GM19455 (cell line): Measurements from ENCODE around the gene ARHGEF38.
A peak's percentile ranks its signal among the peaks of the same experiment; 100 is the strongest.

Experiments
- ATAC-seq: cut with Tn5 transposase; IDR thresholded peaks from one replicate; pipeline ENCODE4 v1.9.1; 2021; ENCODE audit not compliant: unreplicated experiment

The ARHGEF38 gene, protein sequence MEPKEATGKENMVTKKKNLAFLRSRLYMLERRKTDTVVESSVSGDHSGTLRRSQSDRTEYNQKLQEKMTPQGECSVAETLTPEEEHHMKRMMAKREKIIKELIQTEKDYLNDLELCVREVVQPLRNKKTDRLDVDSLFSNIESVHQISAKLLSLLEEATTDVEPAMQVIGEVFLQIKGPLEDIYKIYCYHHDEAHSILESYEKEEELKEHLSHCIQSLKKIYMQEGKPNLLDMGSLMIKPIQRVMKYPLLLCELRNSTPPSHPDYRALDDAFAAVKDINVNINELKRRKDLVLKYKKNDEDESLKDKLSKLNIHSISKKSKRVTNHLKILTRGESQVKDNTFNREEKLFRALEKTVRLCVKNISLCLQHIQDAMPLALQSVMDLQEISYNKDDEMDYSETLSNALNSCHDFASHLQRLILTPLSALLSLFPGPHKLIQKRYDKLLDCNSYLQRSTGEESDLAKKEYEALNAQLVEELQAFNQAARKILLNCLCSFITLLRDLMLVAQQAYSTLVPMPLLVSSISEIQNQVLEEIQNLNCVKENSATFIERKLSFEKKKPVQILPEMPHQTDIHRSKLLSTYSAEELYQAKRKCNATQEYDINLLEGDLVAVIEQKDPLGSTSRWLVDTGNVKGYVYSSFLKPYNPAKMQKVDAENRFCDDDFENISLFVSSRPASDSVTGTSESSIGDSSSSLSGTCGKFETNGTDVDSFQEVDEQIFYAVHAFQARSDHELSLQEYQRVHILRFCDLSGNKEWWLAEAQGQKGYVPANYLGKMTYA

DNA sequence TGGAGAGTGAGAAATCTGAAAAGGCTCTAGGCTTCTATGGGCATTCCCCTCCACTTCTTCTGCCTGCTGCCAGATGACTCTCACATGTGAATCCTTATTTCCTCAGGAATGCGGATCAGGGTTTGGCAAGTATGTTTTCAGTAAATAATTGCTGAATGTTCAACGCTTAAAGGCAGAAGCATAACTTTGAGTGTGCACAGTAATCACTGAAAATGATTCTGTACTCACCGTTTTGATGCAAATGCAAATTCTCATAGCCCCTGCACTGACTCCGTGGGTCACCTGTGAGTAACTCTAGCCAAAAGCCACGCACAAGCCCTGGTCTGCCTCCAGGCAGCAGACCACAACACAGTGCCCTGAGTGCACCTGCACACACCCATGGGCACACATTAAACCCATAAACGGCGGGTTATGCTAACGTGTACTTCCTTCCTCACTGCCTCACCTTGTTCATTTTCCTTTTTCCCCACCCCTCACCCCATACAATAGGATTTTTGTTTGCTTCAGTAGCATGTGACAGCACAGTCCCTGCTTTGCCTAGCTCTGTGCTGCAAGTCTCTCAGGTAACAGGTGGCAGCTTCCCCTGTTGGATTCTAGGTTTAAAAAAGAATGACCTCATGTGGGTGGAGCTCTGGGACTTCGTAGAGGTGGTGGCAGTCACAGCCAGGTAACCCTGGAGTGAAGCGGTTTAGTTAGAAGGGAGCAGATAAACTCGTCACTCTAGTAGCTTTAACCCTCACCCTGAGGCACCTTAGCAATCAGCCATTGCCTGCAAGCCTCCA is at the start of gene ARHGEF38:
Gene ARHGEF38 (plus strand): TSS at position 656 of the 782 bp plus-strand sequence. CDS start 146 bp downstream, outside the sequence.
- no peak for ATAC-seq

DNA sequence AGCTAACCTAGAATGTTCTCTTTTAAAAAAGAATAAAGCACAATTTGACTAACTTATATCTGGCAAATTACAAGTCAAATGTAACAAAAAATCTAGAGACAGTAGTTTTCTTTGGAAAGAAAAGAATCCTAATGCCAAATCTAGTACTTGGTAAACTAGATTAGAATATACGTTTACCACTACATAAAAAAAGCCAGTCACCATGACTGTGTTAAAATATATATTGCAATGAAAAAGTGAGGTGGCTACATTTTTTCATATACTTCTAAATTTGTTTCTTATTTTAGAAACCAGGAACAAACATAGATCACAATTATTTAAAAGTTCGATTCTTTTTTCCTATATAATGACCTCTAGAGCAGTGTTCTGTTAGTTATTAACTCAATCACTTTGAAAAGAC is 48.9 kb upstream of the ARHGEF38 start:
- ATAC-seq = no peak

DNA sequence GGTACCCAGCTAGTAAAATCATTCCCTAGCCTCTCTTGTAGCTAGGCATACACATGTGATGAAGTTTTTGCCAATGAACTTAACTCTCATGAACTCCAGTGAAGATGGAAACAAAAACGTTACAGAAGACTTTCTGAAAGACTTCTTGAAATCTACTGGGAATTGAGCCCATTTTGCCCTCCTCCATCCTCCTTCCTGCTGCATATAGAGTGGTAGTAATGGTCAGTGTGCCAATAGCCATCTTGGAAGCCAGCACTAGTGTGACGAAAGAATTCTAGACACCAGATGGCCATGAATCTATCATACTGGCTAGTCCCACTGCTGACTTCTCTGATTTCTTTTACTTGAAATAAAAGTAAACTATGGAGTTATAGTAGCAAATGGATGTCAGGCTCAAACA is 47.7 kb upstream of the ARHGEF38 start:
- ATAC-seq = no peak

DNA sequence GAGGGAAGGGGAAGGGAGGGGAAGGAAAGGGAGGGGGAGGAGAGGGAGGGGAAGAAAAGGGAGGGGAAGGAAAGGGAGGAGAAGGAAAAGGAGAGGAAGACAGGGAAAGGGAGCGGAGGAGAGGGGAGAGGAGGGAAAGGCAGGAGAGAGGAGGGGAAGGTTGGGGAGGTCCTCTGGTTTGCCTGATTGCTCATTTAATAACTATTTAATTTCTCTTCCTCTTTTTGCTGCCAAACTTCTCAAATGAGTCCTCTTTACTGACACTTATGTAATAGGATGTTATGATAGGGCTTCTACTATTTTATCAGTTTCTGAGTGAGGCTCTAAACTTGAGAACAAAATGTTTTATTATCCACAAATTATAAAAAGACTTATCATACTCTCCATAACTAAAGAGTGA is 43.1 kb upstream of the ARHGEF38 start:
- peak; percentile 75 for ATAC-seq

DNA sequence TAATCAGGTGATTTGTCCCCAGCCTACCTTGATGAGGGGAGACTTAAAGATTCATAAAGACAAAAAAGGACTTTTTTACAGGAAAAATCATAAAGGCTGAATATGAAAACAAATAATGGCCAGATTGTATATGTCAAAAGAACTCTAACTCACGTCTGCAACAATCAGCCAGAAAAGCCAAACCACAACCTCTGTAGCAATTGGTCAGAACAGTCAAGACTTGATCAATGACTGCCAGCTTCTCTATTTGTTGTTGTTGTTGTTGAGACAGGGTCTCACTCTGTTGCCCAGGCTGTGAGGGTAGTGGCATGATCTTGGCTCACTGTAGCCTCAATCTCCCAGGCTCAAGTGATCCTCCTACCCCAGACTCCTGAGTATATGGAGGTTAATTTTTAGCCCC is 42.7 kb upstream of the ARHGEF38 start:
- peak; percentile 27 for ATAC-seq

DNA sequence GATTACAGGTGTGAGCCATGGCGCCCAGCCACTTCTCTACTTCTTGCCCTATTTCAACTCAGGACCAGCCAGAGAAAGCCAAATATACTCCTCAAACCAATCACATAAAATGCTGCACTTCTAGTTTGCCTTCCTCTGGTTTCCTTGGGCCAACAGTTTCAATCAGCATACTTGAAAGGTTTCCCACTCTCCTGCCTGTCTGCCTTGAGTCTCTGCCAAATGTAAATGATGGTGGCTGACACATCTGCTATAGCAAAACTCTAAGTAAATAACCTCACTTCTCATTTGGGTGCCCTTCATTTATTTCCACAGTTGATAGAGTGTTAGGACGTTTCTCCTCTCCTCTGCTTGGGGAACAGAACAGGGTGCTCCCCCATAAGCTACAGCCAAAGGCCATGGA is 42.2 kb upstream of the ARHGEF38 start:
- no peak for ATAC-seq

DNA sequence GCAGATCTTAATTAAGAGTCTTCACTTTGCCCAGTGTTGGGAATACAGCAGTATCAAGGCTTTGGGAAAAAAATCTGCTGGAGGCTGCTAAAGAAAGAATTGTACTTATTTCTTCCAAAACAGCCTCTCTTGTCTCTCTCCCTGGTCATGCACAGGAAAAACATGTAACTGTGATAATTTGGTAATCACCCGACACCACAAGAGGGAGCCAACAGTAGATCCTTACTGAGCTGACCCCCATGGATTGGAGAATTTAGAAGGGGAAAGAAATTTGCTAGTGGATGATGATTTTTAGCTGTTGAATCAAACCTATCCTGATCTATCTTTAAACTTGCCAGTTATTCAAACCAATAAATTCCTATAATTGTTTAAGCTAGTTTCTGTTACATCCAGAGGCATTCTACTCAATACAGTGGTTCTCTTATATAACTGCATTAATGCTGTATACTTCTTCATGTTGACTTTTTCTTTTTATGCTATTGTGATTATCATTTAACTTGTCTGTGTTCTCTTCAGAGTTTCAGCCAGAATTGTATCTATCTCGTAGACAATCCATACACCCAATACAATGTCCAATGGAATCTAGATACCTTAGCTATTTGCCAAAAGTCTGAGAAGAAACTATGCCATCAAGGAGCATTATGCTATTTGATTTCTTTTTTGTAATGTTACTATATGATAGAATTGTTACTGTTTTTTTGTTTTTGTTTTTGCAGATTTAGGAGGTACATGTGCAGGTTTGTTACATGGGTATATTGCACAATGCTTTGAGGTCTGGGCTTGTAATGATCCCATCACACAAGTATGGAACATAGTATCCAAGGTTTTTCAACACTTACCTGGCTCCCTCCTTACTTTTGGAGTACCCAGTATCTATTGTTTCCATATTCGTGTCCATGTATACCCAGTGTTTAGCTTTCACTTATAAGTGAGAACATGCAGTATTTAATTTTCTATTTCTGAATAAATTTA is 31.3 kb upstream of the ARHGEF38 start:
- peak; percentile 72 for ATAC-seq

DNA sequence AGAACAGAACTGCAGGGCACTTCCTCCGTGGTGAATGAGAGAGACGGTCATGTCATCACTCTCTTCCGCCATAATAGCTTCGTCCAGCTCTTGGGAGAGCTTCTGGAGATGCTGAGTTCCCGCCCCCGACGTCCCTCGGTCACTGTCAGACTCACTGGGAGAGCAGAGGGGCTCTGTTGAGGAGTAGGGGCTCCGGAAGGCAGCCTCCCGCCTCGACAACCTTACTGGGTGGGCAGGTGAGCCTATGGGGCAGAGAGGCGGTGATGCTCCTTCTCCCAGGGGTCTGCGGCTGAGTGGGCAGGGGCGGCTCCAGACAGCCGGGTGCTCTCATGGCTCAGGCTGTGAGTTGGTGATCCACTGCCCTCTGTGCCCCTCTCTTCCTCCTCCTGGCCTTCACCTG is 25.8 kb upstream of the ARHGEF38 start:
- no peak for ATAC-seq

DNA sequence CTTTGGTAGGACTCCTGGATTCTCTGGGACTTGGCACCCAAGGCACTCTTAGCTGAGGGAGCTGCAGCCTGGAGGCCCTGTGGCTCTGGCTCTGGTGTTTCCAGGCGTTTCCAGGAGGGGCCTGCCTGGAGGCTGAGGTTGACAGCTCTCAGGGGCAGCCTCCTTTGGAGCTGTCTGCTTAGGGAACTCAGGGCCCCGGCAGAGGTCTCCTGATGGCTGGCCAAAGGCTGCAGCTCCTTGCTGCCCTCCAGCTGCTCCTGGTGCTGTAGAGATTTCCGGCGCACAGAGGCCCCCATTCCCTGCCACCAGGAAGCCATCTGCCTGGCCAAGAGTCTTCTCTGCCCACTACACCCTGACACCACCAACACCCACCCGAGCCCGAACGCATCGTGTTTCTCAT is 25.3 kb upstream of the ARHGEF38 start:
- no peak for ATAC-seq

DNA sequence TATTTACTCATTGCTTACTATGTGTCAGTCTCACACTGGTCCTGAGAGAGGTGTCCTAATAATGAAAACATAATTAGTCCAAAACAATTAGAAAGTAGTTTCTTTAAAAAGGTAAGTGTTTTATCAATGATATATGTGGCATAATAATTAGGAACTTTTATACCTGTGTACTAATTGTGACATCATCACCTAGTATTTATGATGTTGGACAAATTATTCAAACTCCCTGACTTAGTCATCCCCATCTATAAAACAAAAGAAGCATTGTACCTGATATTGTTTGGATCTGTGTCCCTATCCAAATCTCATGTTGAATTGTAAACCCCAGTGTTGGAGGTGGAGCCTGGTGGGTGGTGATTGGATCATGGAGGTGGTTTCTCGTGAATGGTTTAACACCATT is 15.8 kb upstream of the ARHGEF38 start:
- ATAC-seq = no peak

DNA sequence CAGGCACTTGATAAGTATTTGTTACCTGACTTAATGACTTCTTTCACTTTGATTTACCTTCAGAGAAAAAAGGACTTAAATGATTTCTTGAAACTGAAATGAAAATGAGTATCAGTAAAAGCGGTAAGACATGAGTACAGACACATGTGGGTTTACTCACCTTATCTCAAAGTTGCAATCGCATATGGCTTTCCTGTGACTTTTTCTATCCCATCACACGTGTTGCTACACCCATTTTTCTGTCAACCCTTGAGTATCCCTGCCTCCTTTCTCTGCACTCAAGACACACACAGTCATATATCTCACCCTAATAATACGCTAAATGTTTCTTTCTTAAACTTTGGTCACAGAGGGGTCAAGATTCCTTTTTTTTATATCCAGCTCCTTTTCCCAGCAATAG is 11.0 kb upstream of the ARHGEF38 start:
- no peak for ATAC-seq

DNA sequence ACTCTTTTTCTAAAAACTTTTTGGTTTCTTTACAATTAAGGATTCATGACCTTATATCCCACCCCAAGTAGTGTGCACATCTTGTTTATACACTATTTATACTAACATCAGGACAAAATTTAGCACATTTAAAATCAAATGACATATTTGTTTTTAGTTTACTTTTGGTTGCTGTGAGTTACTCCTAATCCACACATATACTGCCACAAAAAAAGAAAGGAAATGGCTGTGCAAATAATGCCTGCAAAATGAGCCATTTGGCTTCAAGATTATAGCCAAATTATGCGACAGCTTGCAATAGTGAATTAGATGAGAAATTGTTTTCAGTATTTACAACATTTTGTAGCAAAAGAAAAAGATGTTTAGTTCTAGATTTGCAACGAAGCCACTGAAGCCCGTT is 10.4 kb upstream of the ARHGEF38 start:
- no peak for ATAC-seq

DNA sequence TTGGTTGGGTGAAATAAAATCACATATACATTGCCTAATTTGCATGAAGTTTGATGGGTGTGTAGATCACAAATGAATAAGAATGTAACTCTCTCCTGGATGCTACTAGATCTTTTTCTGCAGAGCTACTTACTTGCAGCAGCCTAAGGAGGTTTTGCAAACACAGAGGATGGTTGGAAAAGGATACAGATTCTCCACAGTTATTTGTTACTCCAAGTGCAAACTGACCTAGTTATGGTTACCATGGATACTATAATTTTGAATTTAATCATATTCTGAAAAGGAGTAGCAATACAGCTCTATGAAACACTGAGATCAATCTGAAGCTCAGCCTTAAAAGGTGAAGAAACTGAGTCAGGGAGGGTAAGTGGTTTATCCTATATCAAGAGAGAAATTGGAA is 9.1 kb upstream of the ARHGEF38 start:
- ATAC-seq = no peak

DNA sequence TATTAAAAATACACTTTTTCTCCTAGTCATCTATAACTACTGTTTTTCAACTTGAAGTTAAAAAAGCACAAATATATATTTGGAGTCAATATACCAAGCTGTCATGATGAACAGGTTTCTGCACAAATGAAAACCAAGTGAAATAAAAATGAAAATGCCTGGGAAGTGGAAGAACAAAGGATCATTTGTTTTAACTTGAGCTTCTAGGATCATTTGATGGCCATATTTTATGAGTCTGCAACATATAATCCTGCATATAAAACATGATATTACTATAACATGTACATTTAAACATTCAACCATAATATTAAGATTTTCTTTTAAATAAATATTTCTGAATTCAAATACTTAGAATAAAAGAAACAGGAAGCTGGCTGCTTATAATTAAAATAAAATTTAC is 8.5 kb upstream of the ARHGEF38 start:
- ATAC-seq = no peak

DNA sequence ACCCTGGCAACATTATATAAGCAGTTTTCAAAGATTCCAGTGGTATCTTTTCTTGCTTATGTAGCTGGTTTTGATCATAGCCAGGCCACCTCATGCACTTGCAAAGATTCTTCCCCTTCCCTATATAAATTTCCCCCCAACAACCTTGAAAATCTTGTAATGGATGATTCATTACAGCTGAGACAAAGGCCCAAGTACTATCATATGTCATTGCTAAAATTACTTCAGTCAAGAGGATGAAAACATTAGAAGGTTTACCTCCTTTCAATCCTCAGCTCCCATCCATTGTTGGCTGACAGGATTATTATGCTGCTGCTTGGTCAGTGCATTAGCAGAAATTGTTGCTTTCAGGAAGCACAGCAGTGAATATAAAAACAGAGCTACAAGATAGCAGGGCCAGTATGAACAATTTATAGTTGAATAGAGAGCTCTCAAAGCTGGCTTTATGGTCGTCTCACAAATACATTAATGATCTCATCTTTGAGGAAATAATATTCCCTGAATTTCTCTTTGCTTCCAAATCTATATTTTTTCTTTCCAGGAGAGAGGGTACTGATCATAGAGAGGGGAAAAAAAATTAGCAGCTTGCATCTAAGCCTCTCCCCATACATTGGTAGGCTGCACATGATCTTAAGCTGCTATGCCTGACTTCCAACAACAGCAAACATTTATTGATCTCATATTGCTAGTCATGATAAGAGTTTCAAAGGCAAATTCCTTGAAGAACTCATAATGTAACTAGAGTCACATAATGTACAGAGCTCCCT is 7.7 kb upstream of the ARHGEF38 start:
- no peak for ATAC-seq

DNA sequence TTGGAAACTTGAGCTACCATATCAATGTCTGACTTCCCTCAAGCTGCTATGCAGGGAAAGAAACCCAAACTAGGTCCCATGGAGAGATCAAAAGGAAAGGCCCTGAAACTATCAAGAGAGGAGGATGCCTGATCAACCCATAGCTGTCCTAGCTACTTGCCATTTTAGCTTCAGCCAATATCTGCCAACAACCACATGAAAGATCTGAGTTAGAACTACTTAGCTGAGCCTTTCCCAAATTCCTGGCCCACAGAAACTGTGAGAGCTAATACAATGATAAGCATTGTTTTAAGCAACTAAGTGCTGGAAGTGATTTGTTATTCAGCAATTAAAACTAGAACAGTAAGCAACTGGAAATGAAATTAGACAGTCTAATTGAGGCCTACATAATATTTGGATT is 6.3 kb upstream of the ARHGEF38 start:
- no peak for ATAC-seq

DNA sequence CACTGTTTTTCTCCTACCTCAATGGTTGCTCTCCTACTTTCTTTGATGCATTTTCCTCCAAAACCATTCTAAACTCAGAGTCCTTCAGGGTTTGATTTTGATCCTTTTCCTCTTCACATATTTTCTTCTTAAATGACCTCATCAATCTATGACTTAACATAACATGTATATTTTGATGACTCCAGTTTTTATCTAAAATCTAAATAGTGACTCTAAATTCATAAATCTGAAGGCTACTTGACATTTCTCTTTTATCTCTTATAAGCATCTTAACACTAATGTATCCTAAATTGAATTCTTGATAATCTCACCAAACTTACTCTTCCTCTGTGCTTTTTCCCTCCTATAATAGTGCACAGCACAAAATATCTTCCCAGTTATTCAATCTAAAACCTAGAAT is 4.7 kb upstream of the ARHGEF38 start:
- ATAC-seq = no peak

DNA sequence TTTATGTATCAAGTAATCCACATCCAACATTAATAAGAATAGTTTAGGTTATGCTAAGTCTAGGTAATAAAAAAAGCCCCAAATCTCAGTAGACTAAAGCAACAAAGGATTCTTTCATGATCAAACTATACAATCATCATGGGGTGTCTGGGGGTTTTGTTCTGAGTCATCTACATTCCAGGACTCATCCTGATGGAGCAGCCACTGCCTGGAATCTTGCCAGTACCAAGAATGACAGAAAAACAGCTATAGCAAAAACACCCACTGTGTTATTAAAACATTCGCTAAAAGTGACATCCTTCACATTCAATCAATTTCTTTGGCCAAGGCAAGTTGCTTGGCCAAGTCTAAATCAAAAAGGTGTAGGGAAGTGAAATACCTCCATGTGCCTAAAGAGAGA is 3.9 kb upstream of the ARHGEF38 start:
- ATAC-seq = no peak

DNA sequence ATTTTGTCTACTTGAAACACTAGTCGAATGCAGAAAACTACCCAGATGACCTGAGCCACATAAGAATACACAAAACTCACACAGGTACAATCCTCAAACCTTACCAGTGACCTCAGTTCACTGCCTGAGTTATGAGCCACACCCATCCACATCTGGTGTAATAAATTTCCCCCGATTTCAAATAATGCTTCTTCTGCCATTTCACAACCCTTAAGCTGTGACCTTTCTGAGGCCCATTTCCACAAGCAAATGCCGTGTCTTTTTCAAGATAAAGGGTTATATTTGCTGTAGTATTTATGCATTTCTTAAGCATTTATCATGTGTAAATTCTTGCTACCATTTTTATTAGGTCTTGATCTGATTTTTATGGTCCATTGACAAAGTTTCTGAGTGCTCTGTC is 1.8 kb upstream of the ARHGEF38 start:
- no peak for ATAC-seq

DNA sequence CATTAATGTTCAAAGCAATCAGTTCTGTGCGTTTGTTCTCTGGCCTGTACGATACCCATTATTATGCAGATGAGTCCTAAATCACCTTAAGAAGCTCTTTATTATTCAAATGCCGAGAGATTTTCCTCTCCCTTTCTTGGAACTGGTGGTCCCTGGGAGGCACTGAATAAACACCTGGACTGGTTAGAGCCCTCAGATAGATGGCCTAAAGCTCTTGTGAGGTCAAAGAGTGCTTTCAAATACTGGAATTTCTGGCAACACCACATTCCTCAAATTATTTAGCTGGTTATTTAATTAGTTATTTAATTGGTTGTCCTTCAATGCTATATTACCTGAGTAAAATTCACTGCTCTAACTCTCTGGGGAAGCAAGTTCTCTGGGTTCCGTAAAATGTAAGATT is 3.0 kb downstream of the ARHGEF38 start:
- ATAC-seq = no peak
